Left ventricle myocardium inferior (tissue), 1 donor: ENCODE results near the gene BNC2. TPM values are rescaled to one million over a fixed set of nuclear protein-coding genes. Genes with fewer than 3 reads are reported as not detected.

Experiments used
- DNase-seq: peaks from one replicate; pipeline ENCODE4 v3.0.0-alpha.2; 2020
- H3K27ac ChIP-seq: fragments of 200-600 bp; replicated peaks from 2 replicates; pipeline ENCODE4 v1.8.0; 2021
- H3K27me3 ChIP-seq: fragments of 200-600 bp; 2 replicates; pipeline ENCODE4 v1.8.0; 2021; ENCODE audit warnings: low read depth
- H3K36me3 ChIP-seq: fragments of 200-600 bp; 2 replicates; pipeline ENCODE4 v1.8.0; 2021
- H3K4me1 ChIP-seq: fragments of 200-600 bp; 2 replicates; pipeline ENCODE4 v1.8.0; 2021
- H3K4me3 ChIP-seq: fragments of 200-600 bp; 2 replicates; pipeline ENCODE4 v1.8.0; 2021; ENCODE audit warnings: mild to moderate bottlenecking, moderate library complexity
- H3K9me3 ChIP-seq: fragments of 200-600 bp; replicated peaks from 2 replicates; pipeline ENCODE4 v1.8.0; 2021
- CTCF ChIP-seq: fragments of 200-600 bp; IDR thresholded peaks from 2 replicates; pipeline ENCODE4 v1.8.0; 2021; ENCODE audit warnings: antibody characterized with exemption, mild to moderate bottlenecking, borderline replicate concordance
- intact Hi-C: fragments of 100-400 bp; cut with micrococcal nuclease; formaldehyde crosslinking; loops from one replicate; pipeline ENCODE4 v1.11.0; 2022
- total RNA-seq: library from RNA; stranded (reverse); fragmentation: NEBNext Ultra II Directional; extraction: Animal tissue kit (Norgen Biotek cat#: 25700); gene quantifications from one replicate; pipeline ENCODE4 v1.2.1, GENCODE V29; 2021
- donor health status: DM: no; HTN: yes; CAD: no; lungs with severe emphysema.

BNC2 gene
- total RNA-seq, 1 donor from 2014 or later, result 3.5 TPM

DNA sequence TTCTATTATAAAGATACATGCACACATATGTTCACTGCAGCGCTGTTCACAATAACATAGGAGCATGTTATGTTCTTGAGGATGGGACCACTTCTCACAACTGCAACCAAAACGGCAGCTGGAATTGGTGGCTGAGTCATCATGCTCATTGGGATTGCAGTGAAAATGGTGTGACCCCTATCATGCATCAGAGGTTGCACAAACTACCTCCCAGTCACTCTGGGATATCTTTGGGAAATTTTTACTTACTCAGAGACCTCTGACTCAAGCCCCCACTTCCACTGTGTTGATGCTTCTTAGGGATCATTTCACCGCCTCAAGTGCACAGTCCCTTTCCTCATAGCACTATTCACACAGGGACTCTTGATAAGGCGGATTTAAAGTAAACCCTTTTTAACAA, 474.1 kb downstream of the BNC2 start:
- Histone ChIP-seq H3K4me1 (no peaks in the 10 kb centered on the region), H3K27me3 (no peaks in the 10 kb centered on the region), H3K27ac (no peak overlapping the region), H3K9me3 (peaks cover 10% of the 10 kb centered on the region), H3K36me3 (no peaks in the 10 kb centered on the region), H3K4me3 (no peak overlapping the region)
- TF ChIP-seq CTCF, result no peak
- no peak for DNase-seq
- intact Hi-C loops, result no loop called here

DNA sequence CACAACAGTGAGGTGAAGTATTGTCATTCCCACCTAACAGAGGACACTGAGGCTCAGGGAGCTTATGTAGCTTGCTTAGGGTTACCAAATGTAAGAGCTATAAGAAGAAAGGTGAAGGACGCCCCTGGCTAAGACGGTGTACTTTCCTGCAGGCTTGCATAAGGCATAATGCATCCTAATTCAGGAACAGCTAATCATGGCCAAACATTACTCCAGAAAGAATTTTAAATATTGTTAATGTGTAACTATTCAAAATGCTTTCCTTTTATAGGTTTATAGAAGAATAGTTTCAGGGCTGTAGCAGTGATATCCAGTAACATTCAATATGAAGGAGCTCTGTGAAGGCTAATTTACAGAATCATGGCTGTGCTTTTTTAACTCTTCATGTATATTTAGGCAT, 479.1 kb downstream of the BNC2 start:
- no peaks in the 10 kb centered on the region for H3K9me3 ChIP-seq
- intact Hi-C loops, result no loop called here
- H3K4me1 ChIP-seq, result no peaks in the 10 kb centered on the region
- DNase-seq, result no peak
- no peaks in the 10 kb centered on the region for H3K27me3 ChIP-seq
- no peak for TF ChIP-seq CTCF
- no peak overlapping the region for H3K4me3 ChIP-seq
- no peak overlapping the region for H3K27ac ChIP-seq
- no peaks in the 10 kb centered on the region for H3K36me3 ChIP-seq

DNA sequence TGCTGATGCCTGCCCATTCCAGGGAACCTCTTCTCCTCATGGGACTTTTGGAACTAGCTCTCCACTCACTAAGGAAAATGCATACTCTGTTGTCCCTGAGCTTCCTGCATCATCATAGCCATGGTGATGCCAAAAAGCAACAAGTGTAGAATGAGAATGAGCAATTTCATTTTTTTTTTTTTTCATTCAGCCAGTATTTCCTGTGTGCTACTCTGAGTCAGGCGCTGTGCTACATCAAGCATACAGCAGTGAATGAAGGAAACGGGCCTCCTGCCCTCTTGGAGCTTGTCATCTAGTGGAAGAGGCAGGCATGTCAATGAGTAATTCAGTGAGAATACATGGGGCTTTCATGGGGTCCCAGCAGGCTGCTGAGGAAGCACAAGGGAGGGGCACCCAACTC, 483.1 kb downstream of the BNC2 start:
- intact Hi-C loops, result no loop called here
- no peaks in the 10 kb centered on the region for H3K4me1 ChIP-seq
- DNase-seq, result no peak
- no peaks in the 10 kb centered on the region for H3K27me3 ChIP-seq
- no peak overlapping the region for H3K4me3 ChIP-seq
- TF ChIP-seq CTCF, result no peak
- H3K27ac ChIP-seq, result no peak overlapping the region
- no peaks in the 10 kb centered on the region for H3K36me3 ChIP-seq
- H3K9me3 ChIP-seq, result peaks cover 18% of the 10 kb centered on the region

- Histone ChIP-seq H3K36me3 (no peaks in the 10 kb centered on the region), H3K27ac (no peak overlapping the region), H3K27me3 (no peaks in the 10 kb centered on the region), H3K4me1 (no peaks in the 10 kb centered on the region), H3K9me3 (peaks cover 18% of the 10 kb centered on the region), H3K4me3 (no peak overlapping the region)
- TF ChIP-seq CTCF, result no peak
- no peak for DNase-seq
- intact Hi-C loops, result no loop called here
Measured at GRCh38 chr9:16386827-16387077, 483.7 kb downstream of the BNC2 start.

DNA sequence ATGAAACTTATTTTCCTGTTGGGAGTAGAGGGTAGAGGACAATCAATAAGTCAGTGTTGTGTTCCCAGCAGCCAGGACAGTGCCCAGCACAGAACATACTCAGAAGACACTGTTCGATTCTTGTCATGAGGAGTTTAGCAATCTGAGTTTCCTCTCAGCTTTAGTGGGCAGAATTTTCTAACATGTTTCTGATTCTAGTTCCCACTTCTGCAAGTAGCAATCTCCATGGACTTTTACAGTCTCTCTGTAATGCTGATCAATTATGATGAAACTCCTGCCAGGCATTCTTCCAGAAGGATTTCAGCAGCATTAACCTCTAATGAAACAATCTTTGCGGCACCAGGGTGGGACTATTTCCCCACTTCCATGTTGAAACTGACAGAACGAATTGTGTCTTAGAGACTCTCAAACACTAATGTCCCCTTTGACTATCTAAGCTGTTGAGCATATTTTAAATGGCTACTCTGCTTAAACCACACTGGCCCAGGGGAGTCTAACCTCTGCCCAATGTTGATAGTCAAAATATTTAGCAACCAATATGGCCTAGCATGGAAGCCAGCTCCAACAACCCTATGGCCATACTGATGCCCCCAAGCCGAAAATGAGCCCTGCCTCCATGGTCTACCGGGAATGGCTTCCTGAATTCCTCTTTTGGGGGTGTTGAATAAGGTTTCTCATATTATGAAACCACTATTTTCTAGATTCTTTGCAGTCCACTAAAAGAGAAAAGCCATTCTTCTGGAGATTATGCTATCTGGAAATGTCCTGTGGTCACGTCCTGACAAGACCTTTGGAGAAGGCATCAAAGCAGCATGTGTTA, 484.3 kb downstream of the BNC2 start:
- intact Hi-C loops, result no loop called here
- TF ChIP-seq CTCF, result no peak
- DNase-seq, result no peak

More for the DNA sequence above, 484.3 kb downstream of the BNC2 start:
- H3K36me3 ChIP-seq, result no peaks in the 10 kb centered on the region
- H3K4me3 ChIP-seq, result no peak overlapping the region
- no peak overlapping the region for H3K27ac ChIP-seq
- no peaks in the 10 kb centered on the region for H3K27me3 ChIP-seq
- no peaks in the 10 kb centered on the region for H3K4me1 ChIP-seq
- H3K9me3 ChIP-seq, result peaks cover 18% of the 10 kb centered on the region
